Activated CD4-positive, alpha-beta T cell treated with anti-CD3 and anti-CD28 coated beads, Interleukin-2, amount 10 ng/mL, durations not matched to agents 7 days and 5 days (primary cell): Measurements from ENCODE around the gene TRIM65. TPM values are rescaled to one million over a fixed set of nuclear protein-coding genes. Genes with fewer than 3 reads are reported as not detected.
A peak's percentile ranks its signal among the peaks of the same experiment; 100 is the strongest.
"Not testable (repeated sequence)": the region's sequence is repeated elsewhere in the genome, so short reads cannot be mapped to it uniquely, and the experiment has no call there.

Experiments used
- CTCF ChIA-PET: fragments of 350-600 bp; sonication (Branson Sonifier 250); formaldehyde crosslinking; loops from one replicate; lab custom pipeline; 2021; ENCODE audit warnings: antibody characterized with exemption; lab: Charles Lee
- POLR2A ChIA-PET: fragments of 350-600 bp; sonication (Branson Sonifier 250); formaldehyde crosslinking; loops from one replicate; lab custom pipeline; 2021; ENCODE audit warnings: antibody characterized with exemption; lab: Charles Lee
- DNase-seq: peaks from one replicate; pipeline ENCODE4 v3.0.0-alpha.2; 2020
- H3K27ac Mint-ChIP-seq: one replicate; pipeline ENCODE4 v1.8.0; 2021; ENCODE audit warnings: mild to moderate bottlenecking, moderate library complexity, mixed read lengths
- H3K27me3 Mint-ChIP-seq: one replicate; pipeline ENCODE4 v1.8.0; 2021; ENCODE audit warnings: mixed read lengths
- H3K36me3 Mint-ChIP-seq: one replicate; pipeline ENCODE4 v1.8.0; 2021; ENCODE audit warnings: low read depth, mixed read lengths
- H3K4me1 Mint-ChIP-seq: one replicate; pipeline ENCODE4 v1.8.0; 2021; ENCODE audit warnings: mixed read lengths
- H3K4me3 Mint-ChIP-seq: one replicate; pipeline ENCODE4 v1.8.0; 2021; ENCODE audit warnings: mild to moderate bottlenecking, moderate library complexity, mixed read lengths
- H3K9me3 Mint-ChIP-seq: one replicate; pipeline ENCODE4 v1.8.0; 2021; ENCODE audit warnings: mixed read lengths
- total RNA-seq, 2 experiments: library from RNA; stranded (reverse); gene quantifications; one replicate each; pipeline ENCODE4 v1.2.3, GENCODE V29; 2021

Gene TRIM65
- total RNA-seq, 2 experiments from 2014 or later: 26.5 to 28.7 TPM

DNA sequence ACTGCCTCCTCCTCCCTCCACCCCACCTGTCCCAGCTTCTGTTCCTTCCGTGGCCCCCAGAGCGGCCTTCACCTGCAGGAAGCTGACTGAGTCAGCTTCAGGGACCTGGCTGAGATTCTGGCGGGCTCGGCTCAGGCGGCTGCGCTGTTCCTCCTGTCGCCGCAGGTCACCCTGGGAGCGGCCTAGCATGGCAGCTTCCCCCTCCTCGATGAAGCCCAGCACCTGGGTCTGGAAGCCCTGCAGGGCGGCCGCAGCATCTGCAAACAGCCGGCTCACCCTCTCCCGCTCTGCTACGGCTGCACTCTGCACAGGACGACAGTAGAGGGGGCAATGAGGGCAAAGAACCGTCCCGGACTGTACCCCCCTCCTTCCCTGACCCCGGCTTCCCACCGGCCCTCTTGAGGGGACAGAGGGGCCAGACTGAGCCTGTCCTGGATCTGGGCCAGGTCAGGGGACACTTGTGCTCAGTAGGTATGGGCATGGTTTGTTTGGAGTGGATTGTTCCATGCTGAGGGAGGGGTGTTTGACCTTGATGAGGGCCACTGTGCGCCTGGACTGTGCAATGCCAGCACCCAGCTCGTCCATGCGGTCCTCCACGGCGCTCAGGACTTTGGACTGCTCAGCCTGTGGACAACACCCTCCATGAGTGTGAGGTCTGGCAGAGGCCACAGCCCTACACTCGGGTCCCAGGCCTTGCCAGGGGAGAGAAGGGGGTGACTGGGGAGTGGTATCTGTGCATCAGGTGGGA lies 20.4 kb downstream of the TRIM65 start:
- ChIA-PET POLR2A (interaction anchor here (0.7 to 0.8 kb wide), 3 partner anchors 21 to 193 kb away, joined by 4 to 6 read pairs (median 4); partner anchors contain the start of gene WBP2), CTCF (interaction anchor here (0.6 to 4.3 kb wide), 23 partner anchors 9 to 288 kb away, joined by 3 to 22 read pairs (median 4); partner anchors contain the start of genes GALK1, MRPL38, TRIM65 and WBP2)
- peaks cover 50% of the 10 kb centered on the region for H3K4me1 Mint-ChIP-seq
- peak; percentile 86 for DNase-seq
- no peaks in the 10 kb centered on the region for H3K9me3 Mint-ChIP-seq
- H3K36me3 Mint-ChIP-seq: peaks cover 18% of the 10 kb centered on the region
- peak overlapping the region; percentile 99 for H3K4me3 Mint-ChIP-seq
- no peaks in the 10 kb centered on the region for H3K27me3 Mint-ChIP-seq
- peak overlapping the region; percentile 99 for H3K27ac Mint-ChIP-seq

- Mint-ChIP-seq H3K4me1 (peaks cover 49% of the 10 kb centered on the region), H3K27ac (peak overlapping the region; percentile 99), H3K27me3 (no peaks in the 10 kb centered on the region), H3K9me3 (no peaks in the 10 kb centered on the region), H3K36me3 (peaks cover 18% of the 10 kb centered on the region), H3K4me3 (peak overlapping the region; percentile 99)
- ChIA-PET POLR2A (interaction anchor here (0.7 to 0.8 kb wide), 3 partner anchors 21 to 193 kb away, joined by 4 to 6 read pairs (median 4); partner anchors contain the start of gene WBP2), CTCF (interaction anchor here (0.6 to 4.0 kb wide), 19 partner anchors 9 to 287 kb away, joined by 3 to 14 read pairs (median 4); partner anchors contain the start of genes GALK1, MRPL38 and TRIM65)
- DNase-seq: no peak
Observed at GRCh38 chr17:75875940-75876189, 20.9 kb downstream of the TRIM65 start.

- Mint-ChIP-seq H3K27ac (peak overlapping the region; percentile 99), H3K27me3 (no peaks in the 10 kb centered on the region), H3K36me3 (peaks cover 18% of the 10 kb centered on the region), H3K4me1 (peaks cover 51% of the 10 kb centered on the region), H3K9me3 (no peaks in the 10 kb centered on the region), H3K4me3 (peak overlapping the region; percentile 99)
- POLR2A ChIA-PET: interaction anchor here (0.7 to 0.8 kb wide), 3 partner anchors 20 to 192 kb away, joined by 4 to 6 read pairs (median 4); partner anchors contain the start of gene WBP2
- CTCF ChIA-PET: interaction anchor here (0.6 to 4.0 kb wide), 19 partner anchors 8 to 287 kb away, joined by 3 to 14 read pairs (median 4); partner anchors contain the start of genes GALK1, MRPL38 and TRIM65
- DNase-seq: no peak
Observed at GRCh38 chr17:75875182-75875939, 21.4 kb downstream of the TRIM65 start.

DNA sequence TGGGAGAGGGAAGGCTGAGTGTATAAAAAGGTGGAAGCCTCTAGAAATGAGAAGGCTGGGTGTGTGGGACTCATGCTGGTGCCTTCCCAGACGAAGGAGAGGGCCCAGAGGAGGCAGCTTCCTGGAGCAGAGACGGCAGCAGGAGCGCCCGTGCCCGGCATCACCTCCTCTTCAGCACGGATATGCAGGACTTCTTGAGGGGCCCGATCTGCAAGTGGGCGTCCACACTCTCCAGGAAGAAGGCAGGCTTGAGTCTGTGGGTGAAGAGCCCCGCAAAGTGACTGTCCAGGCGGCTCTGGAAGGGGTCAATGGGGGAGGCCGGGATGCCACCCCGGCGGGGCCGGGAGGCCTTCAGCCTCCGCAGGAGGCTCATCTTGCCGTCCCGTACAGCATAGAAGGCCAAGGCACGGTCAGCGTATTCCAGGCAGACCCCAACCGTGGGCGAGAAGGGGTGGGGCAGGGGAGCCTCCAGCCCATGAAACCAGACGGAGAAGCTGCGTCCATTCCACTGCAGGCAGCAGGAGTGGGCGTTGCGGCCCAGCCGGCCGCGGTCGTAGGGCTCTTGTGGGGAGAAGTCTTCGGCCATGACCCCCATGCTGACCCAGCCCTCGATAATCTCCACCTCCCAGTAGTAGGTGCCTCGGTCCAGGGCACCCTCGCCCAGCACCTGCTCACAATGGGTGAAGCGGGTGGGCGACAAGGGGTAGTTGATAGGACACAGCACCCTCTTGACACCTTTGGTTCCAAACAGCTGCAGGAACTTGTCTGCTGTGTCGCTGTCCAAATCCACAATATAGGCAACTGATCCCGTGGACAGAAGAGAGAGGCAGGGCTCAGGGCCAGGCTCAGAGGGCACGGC lies 22.2 kb downstream of the TRIM65 start:
- peaks cover 18% of the 10 kb centered on the region for H3K36me3 Mint-ChIP-seq
- H3K27me3 Mint-ChIP-seq: no peaks in the 10 kb centered on the region
- POLR2A ChIA-PET: no interaction called here
- no peak for DNase-seq
- CTCF ChIA-PET: interaction anchor here (0.6 to 4.0 kb wide), 12 partner anchors 8 to 247 kb away, joined by 3 to 15 read pairs (median 4); partner anchors contain the start of genes MRPL38 and TRIM65
- H3K4me1 Mint-ChIP-seq: peaks cover 46% of the 10 kb centered on the region
- no peaks in the 10 kb centered on the region for H3K9me3 Mint-ChIP-seq
- H3K4me3 Mint-ChIP-seq: no peak overlapping the region
- peak overlapping the region; percentile 99 for H3K27ac Mint-ChIP-seq

DNA sequence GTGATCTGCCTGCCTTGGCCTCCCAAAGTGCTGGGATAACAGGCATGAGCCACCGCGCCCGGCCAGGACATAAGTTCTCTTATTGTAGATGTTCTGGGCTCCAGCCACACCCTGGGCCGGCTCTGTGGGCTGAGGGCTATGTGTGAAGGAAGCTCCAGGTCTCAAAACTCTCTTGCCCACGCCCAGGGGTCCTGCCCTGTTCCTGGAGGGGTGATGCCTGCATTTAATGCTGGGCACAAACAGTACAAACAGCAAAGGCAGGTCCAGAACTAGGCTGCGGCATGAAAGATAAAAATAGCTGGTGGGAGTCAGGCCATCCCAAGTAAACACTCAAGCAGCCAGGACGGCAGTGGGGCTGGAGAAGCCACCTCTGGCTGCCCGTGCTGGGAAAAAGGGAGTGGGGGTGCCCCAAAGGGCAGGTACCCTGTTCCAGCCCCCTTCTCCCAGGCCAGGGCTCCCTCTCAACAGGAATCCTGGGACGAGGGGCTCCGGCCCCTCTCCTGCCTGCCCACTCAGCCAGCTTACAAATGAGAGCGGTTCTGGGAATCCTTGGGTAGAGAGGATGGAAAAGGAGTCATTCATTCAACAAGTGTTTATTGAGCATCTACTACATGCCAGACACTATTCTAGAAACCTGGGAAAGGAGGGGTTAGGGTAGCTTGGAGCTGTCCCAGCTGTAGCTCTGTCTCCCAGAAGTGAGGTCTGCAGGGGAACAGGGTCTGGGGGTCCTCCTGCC lies 23.0 kb downstream of the TRIM65 start:
- ChIA-PET CTCF (interaction anchor here (0.6 to 2.4 kb wide), 11 partner anchors 9 to 238 kb away, joined by 3 to 15 read pairs (median 3); no protein-coding TSS in a partner anchor), POLR2A (no interaction called here)
- H3K36me3 Mint-ChIP-seq: peaks cover 18% of the 10 kb centered on the region
- H3K4me3 Mint-ChIP-seq: no peak overlapping the region
- H3K9me3 Mint-ChIP-seq: no peaks in the 10 kb centered on the region
- no peaks in the 10 kb centered on the region for H3K27me3 Mint-ChIP-seq
- DNase-seq: no peak
- H3K4me1 Mint-ChIP-seq: peaks cover 40% of the 10 kb centered on the region
- H3K27ac Mint-ChIP-seq: peak overlapping the region; percentile 97

DNA sequence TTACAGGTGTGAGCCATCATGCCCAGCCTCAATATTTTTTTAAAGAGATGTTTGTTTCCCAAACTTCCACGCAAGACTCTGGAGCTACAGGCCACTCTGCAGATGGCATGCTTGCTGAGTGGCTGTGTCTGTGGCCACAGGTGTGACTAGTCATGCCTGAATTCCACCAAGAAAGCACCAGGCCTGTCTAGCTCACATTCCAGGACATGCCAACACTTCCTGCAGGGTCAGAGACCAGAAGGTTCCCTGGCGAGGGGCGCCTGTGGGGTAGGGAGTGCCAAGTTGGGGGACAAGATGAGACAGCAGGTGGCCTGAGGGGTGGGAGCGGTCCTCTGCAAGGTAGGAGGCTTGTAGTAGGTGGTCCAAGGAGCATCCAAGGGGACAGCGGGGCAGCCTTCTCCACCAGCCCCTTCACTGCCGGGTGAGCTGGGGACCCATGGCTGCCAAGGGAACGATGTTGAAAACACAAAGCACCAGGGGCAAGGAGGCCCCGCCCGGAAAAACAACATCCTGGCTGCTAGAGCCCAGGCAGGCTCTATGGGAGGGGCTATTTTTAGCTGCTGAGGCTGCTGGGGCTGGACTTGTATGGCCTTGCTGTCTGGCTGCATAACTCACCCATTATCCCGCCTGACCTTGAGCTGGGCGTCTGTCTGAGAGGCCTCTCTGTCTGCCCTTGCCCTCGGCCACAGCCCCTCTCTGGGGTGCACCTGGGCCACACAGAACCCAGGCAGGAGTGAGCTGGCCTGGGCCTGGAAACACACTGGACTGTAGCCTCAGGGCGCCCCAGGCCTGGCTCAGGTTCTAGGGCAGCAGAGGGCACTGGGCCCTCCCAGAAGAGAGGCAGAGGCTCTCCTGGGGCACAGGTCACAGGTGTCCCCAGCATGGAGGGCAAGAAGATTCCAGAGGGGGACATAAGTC lies 24.1 kb downstream of the TRIM65 start:
- Mint-ChIP-seq H3K4me1 (peaks cover 38% of the 10 kb centered on the region), H3K4me3 (peak overlapping the region; percentile 45), H3K9me3 (no peaks in the 10 kb centered on the region), H3K27me3 (no peaks in the 10 kb centered on the region), H3K36me3 (peaks cover 17% of the 10 kb centered on the region), H3K27ac (peak overlapping the region; percentile 97)
- POLR2A ChIA-PET: no interaction called here
- DNase-seq: peak; percentile 88
- CTCF ChIA-PET: interaction anchor here (0.6 to 2.4 kb wide), 8 partner anchors 8 to 237 kb away, joined by 3 to 15 read pairs (median 5); partner anchors contain the start of gene WBP2

DNA sequence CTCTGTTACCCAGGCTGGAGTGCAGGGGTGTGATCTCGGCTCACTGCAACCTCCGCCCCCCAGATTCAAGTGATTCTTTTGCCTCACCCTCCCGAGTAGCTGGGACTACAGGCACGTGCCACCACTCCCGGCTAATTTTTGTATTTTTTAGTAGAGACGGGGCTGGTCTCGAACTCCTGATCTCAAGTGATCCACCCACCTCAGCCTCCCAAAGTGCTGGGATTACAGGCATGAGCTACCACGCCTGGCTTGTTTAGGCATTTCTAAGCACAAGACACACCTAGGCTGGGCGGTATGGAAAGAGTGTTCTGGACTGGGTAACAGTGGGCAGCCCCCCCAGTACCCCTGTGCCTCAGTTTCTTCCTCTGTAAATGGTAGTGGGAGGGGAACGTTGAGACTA lies 26.5 kb downstream of the TRIM65 start:
- H3K9me3 Mint-ChIP-seq, H3K27me3 Mint-ChIP-seq, H3K27ac Mint-ChIP-seq, POLR2A ChIA-PET, H3K4me3 Mint-ChIP-seq, DNase-seq, H3K36me3 Mint-ChIP-seq: not testable (repeated sequence)
- H3K4me1 Mint-ChIP-seq: peaks cover 34% of the 10 kb centered on the region
- CTCF ChIA-PET: interaction anchor here (1.1 to 1.2 kb wide), 2 partner anchors 9 to 22 kb away, joined by 3 read pairs; no protein-coding TSS in a partner anchor

GRCh38 chr17:75869282-75870141 lies 27.2 kb downstream of the TRIM65 start:
- no peak for DNase-seq
- Mint-ChIP-seq H3K9me3 (no peaks in the 10 kb centered on the region), H3K36me3 (peaks cover 7% of the 10 kb centered on the region), H3K4me3 (no peak overlapping the region), H3K27ac (peak overlapping the region; percentile 25), H3K4me1 (peaks cover 38% of the 10 kb centered on the region), H3K27me3 (no peaks in the 10 kb centered on the region)
- CTCF ChIA-PET: interaction anchor here (0.6 to 1.3 kb wide), 3 partner anchors 8 to 35 kb away, joined by 3 to 4 read pairs (median 3); partner anchors contain the start of gene MRPL38
- POLR2A ChIA-PET: no interaction called here

DNA sequence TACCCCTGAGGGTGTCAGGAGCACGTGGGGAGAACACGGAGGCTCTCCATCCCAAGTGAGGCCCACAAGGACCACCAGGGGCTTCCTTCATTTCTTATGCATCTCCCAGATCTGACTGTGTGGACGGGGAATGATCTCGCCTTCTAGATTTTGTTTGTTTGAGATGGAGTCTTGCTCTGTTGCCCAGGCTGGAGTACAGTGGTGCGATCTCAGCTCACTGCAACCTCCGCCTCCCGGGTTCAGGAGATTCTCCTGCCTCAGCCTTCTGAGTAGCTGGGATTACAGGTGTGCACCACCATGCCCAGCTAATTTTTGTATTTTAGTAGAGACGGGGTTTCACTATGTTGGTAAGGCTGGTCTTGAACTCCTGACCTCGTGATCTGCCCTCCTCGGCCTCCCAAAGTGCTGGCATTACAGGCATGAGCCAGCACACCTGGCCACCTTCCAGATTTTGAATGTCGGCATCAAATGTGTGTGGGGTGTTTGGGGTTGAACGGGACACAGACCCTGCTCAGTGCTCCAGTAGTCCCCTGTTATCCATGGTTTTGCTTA lies 27.9 kb downstream of the TRIM65 start:
- CTCF ChIA-PET: interaction anchor here (1.3 to 2.3 kb wide), 3 partner anchors 9 to 36 kb away, joined by 3 to 9 read pairs (median 6); partner anchors contain the start of genes MRPL38 and WBP2
- H3K4me3 Mint-ChIP-seq, H3K36me3 Mint-ChIP-seq, H3K9me3 Mint-ChIP-seq, H3K27me3 Mint-ChIP-seq, DNase-seq, POLR2A ChIA-PET: not testable (repeated sequence)
- Mint-ChIP-seq H3K27ac (peak overlapping the region; percentile 33), H3K4me1 (peaks cover 40% of the 10 kb centered on the region)
